Smooth muscle cell (in vitro differentiated cells): ENCODE data around the gene DNAJB12. TPM values are rescaled to one million over a fixed set of nuclear protein-coding genes. Genes with fewer than 3 reads are reported as not detected.

Experiments
- polyA plus RNA-seq: library from polyadenylated mRNA; unstranded; fragments of >200 nt; fragmentation: Nextera tagmentation; extraction: Ambion mirVana; gene quantifications from 2 replicates; pipeline ENCODE4 v1.2.1, GENCODE V29; 2016
- small RNA-seq: library from RNA; depleted of rRNA; stranded (forward); fragments of <200 nt; gene quantifications from one replicate; pipeline ENCODE3, GENCODE V24; 2014
- total RNA-seq: library from RNA; depleted of rRNA; stranded (reverse); fragments of >200 nt; gene quantifications from 2 replicates; pipeline ENCODE4 v1.2.3, GENCODE V29; 2014

DNAJB12 gene
- total and polyA plus RNA-seq, 2 experiments from 2014 or later: 12.5 to 24.5 TPM

Small RNA genes lying within 50 kb of the gene (small RNA-seq; reads per million reads assigned to genes)
- gene RNU6-805P: not detected

Other genes with a start within 250 kb of the DNAJB12 start
- gene ANAPC16, start 138.9 kb downstream of the DNAJB12 start, total RNA-seq: 50.8 and 81.8 TPM in 2 replicates
- gene ANAPC16, start 138.9 kb downstream of the DNAJB12 start, polyA plus RNA-seq: 76.4 and 80.8 TPM in 2 replicates
- gene ASCC1, start 138.6 kb downstream of the DNAJB12 start, total RNA-seq: 28.1 and 37.0 TPM in 2 replicates
- 24.0 and 24.7 TPM in 2 replicates for gene ASCC1, start 138.6 kb downstream of the DNAJB12 start, polyA plus RNA-seq
- gene DDIT4, start 81.0 kb downstream of the DNAJB12 start, total RNA-seq: 161 and 198 TPM in 2 replicates
- 248 and 299 TPM in 2 replicates for gene DDIT4, start 81.0 kb downstream of the DNAJB12 start, polyA plus RNA-seq